AG04450 (cell line): ENCODE measurements around the gene ABCA3. TPM values are rescaled to one million over a fixed set of nuclear protein-coding genes. Genes with fewer than 3 reads are reported as not detected.

Experiments
- CTCF ChIA-PET: fragments of 300-600, 350-600 bp; formaldehyde crosslinking; extraction: SDS; loops from one replicate; lab custom pipeline; 2022; ENCODE audit warnings: antibody characterized with exemption, inconsistent platforms; lab: Charles Lee
- POLR2A ChIA-PET: fragments of 350-600 bp; formaldehyde crosslinking; extraction: SDS; loops from one replicate; lab custom pipeline; 2021; ENCODE audit warnings: antibody characterized with exemption, inconsistent platforms; lab: Yijun Ruan, JAX
- DNase-seq: peaks from one replicate; pipeline ENCODE4 v3.0.0-alpha.2; 2011; ENCODE audit warnings: low read depth, low spot score
- H3K27ac ChIP-seq: one replicate; pipeline ENCODE4 v1.5.1; 2012; ENCODE audit warnings: low read depth, low read length, control low read depth
- H3K27me3 ChIP-seq: one replicate; pipeline ENCODE4 v1.6.0; 2012; ENCODE audit warnings: low read length; ENCODE audit not compliant: control insufficient read depth, insufficient read depth
- H3K4me3 ChIP-seq: 2 replicates; pipeline ENCODE4 v1.5.1; 2011; ENCODE audit warnings: mild to moderate bottlenecking, low read depth, low read length, control low read depth
- H3K9me3 ChIP-seq: 2 replicates; pipeline ENCODE4 v1.5.1; 2012; ENCODE audit warnings: low read length; ENCODE audit not compliant: control insufficient read depth, insufficient read depth
- CTCF ChIP-seq: IDR thresholded peaks from 2 replicates; pipeline ENCODE4 v1.5.1; 2011; ENCODE audit warnings: low read depth, low read length, control low read depth, inconsistent platforms
- polyA plus RNA-seq: library from polyadenylated mRNA; depleted of rRNA; stranded (reverse); fragments of >200 nt; gene quantifications from 2 replicates; pipeline ENCODE4 v1.2.3, GENCODE V29; 2011

ABCA3 gene
- polyA plus RNA-seq, 1 experiment = 0.06 TPM

- CTCF ChIA-PET = no interaction called here
- no peak overlapping the region for H3K4me3 ChIP-seq
- DNase-seq = no peak
- no peak overlapping the region for H3K27ac ChIP-seq
- TF ChIP-seq CTCF = no peak
- H3K27me3 ChIP-seq = peaks cover 21% of the 10 kb centered on the region
- POLR2A ChIA-PET = no interaction called here
- no peaks in the 10 kb centered on the region; the same call in 1 of the 2 replicates for H3K9me3 ChIP-seq
Observed at GRCh38 chr16:2286550-2286949, 54.0 kb downstream of the ABCA3 start.

- ChIA-PET CTCF (no interaction called here), POLR2A (no interaction called here)
- DNase-seq = no peak
- Histone ChIP-seq H3K4me3 (no peak overlapping the region), H3K27me3 (peaks cover 28% of the 10 kb centered on the region), H3K9me3 (no peaks in the 10 kb centered on the region; the same call in 1 of the 2 replicates), H3K27ac (no peak overlapping the region)
- no peak for TF ChIP-seq CTCF
Observed at GRCh38 chr16:2285731-2286191, 54.8 kb downstream of the ABCA3 start.

GRCh38 chr16:2284797-2285576 is 55.5 kb downstream of the ABCA3 start:
- TF ChIP-seq CTCF = no peak
- H3K27me3 ChIP-seq = peaks cover 31% of the 10 kb centered on the region
- POLR2A ChIA-PET = no interaction called here

GRCh38 chr16:2284001-2284770 is 56.3 kb downstream of the ABCA3 start:
- Histone ChIP-seq H3K4me3 (no peak overlapping the region), H3K27me3 (peaks cover 34% of the 10 kb centered on the region), H3K27ac (no peak overlapping the region), H3K9me3 (no peaks in the 10 kb centered on the region; the same call in 1 of the 2 replicates)
- CTCF ChIA-PET = no interaction called here
- no peak for TF ChIP-seq CTCF
- no peak for DNase-seq
- POLR2A ChIA-PET = no interaction called here

More at GRCh38 chr16:2284797-2285576, 55.5 kb downstream of the ABCA3 start:
- CTCF ChIA-PET = no interaction called here
- Histone ChIP-seq H3K4me3 (no peak overlapping the region), H3K27ac (no peak overlapping the region), H3K9me3 (no peaks in the 10 kb centered on the region; the same call in 1 of the 2 replicates)
- no peak for DNase-seq
